ENCODE data around the gene CLDN9.
A peak's percentile ranks its signal among the peaks of the same experiment; 100 is the strongest.

Gene CLDN9

GRCh38 chr16:3058139-3059030 is 45.7 kb downstream of the CLDN9 start:
- peak; percentile 56 for DNase-seq

- DNase-seq = peak; percentile 91
Observed at GRCh38 chr16:3059041-3059722, 46.5 kb downstream of the CLDN9 start.

GRCh38 chr16:3059723-3060242 is 47.1 kb downstream of the CLDN9 start:
- no peak for DNase-seq

- DNase-seq = no peak
Observed at GRCh38 chr16:3060339-3061127, 47.8 kb downstream of the CLDN9 start.

GRCh38 chr16:3062553-3062952 is 49.8 kb downstream of the CLDN9 start:
- DNase-seq = no peak

GRCh38 chr16:3063625-3064386 is 51.1 kb downstream of the CLDN9 start:
- DNase-seq = no peak

Measured in left hindlimb (tissue), 1 donor.